K562 (cell line): ENCODE measurements around the gene DPEP2. TPM values are rescaled to one million over a fixed set of nuclear protein-coding genes. Genes with fewer than 3 reads are reported as not detected.

ENCODE experiments used
- E2F8 ChIP-seq: fragments of 450-650 bp; IDR thresholded peaks from 2 replicates; pipeline ENCODE4 v1.7.1; 2018; ENCODE audit warnings: mild to moderate bottlenecking, low read depth; ENCODE audit not compliant: partially characterized antibody
- MAX ChIP-seq: sonication (generic); formaldehyde crosslinking; IDR thresholded peaks from 2 replicates; pipeline ENCODE4 v1.9.0; 2022; ENCODE audit warnings: mild to moderate bottlenecking, missing genetic modification reagents
- ZBTB43 ChIP-seq: sonication (generic); formaldehyde crosslinking; IDR thresholded peaks from 2 replicates; pipeline ENCODE4 v1.8.0; 2023; ENCODE audit warnings: mild to moderate bottlenecking, missing genetic modification reagents
- ZNF655 ChIP-seq: fragments of 250-450 bp; sonication (Bioruptor Pico); IDR thresholded peaks from 2 replicates; pipeline ENCODE4 v1.5.0; 2021
- polyA plus RNA-seq, 8 experiments: library from polyadenylated mRNA; depleted of rRNA in 4 of 8; stranded (reverse) in 5 of 8; unstranded in 3 of 8; fragments of >200 nt; fragmentation: Nextera tagmentation in 2 of 8; fragmentation: Illumina TruSeq in 1 of 8; extraction: Ambion mirVana in 2 of 8; extraction: Trizol in 1 of 8; gene quantifications; 2 replicates each; pipeline versions ENCODE4 v1.2.1 to v1.2.3, GENCODE V29; 2011 to 2014; ENCODE audit warnings: inconsistent platforms in 1 of 8, missing spikeins in 1 of 8
- total RNA-seq, 7 experiments: library from RNA; depleted of rRNA in 6 of 7; stranded (reverse); fragments of >200 nt in 6 of 7; fragmentation: Illumina TruSeq in 2 of 7; extraction: Trizol in 2 of 7; gene quantifications; 2 replicates each; pipeline versions ENCODE4 v1.2.1 to v1.2.3, GENCODE V29; 2011 to 2021; ENCODE audit warnings: low replicate concordance in 1 of 7

Gene DPEP2
- total and polyA plus RNA-seq, 9 of the 15 experiments (the other 6 are each of a cell fraction or from before 2014, with no cell fraction given) = 0.14 to 1.2 (median 0.38) TPM

- TF ChIP-seq E2F8 = no peak
- TF ChIP-seq MAX (CRISPR knock-in tag) = no peak
- TF ChIP-seq ZBTB43 = no peak
- no peak for TF ChIP-seq ZNF655
- TF ChIP-seq, all 486 proteins: peak for 0
These were observed 10.0 kb upstream of the DPEP2 start (continued) for GRCh38 chr16:68009157-68009735.
